Ovary (tissue), 9 donors: ENCODE results near the gene RPGR. TPM values are rescaled to one million over a fixed set of nuclear protein-coding genes. Genes with fewer than 3 reads are reported as not detected.

Experiments used
- DNase-seq, 5 donors: peaks; one replicate each; pipeline ENCODE4 v3.0.0-alpha.2; 2019 to 2020
- H3K27ac ChIP-seq, 2 donors: fragments of 200-600 bp; one replicate each; pipeline versions ENCODE4 v1.5.1 to v1.8.0; 2019 to 2022
- H3K27me3 ChIP-seq: fragments of 200-600 bp; one replicate; pipeline ENCODE4 v1.8.0; 2022
- H3K36me3 ChIP-seq: fragments of 200-600 bp; sonication (generic); one replicate; pipeline ENCODE4 v1.5.1; 2019
- H3K4me1 ChIP-seq: one replicate; pipeline ENCODE4 v1.8.1; 2013; ENCODE audit warnings: mild to moderate bottlenecking, moderate library complexity; ENCODE audit not compliant: insufficient read depth
- H3K4me3 ChIP-seq: fragments of 200-600 bp; sonication (generic); one replicate; pipeline ENCODE4 v1.5.1; 2017
- H3K9me3 ChIP-seq, 2 donors: fragments of 200-600 bp in 1 of 2; sonication (generic) in 1 of 2; one replicate each; pipeline versions ENCODE4 v1.5.1 to v1.8.1; 2013 to 2019; ENCODE audit warnings: mild to moderate bottlenecking in 1 of 2, moderate library complexity in 1 of 2
- EP300 ChIP-seq: sonication (generic); formaldehyde crosslinking; IDR thresholded peaks from one replicate; pipeline ENCODE4 v1.6.1; 2017; ENCODE audit warnings: antibody characterized with exemption
- POLR2A ChIP-seq: fragments of 450-650 bp; IDR thresholded peaks from one replicate; pipeline ENCODE4 v1.6.1; 2017; ENCODE audit warnings: antibody characterized with exemption, mild to moderate bottlenecking, moderate library complexity
- WGBS, 3 donors: extraction: QIAGEN DNeasy Blood & Tissue Kit in 1 of 3; methylation state at CpG; one replicate each; pipeline versions ENCODE4 v1.1.5 to v1.1.7; 2013 to 2017; 5-methylcytosine and 5-hydroxymethylcytosine counted together
- intact Hi-C, 4 donors: fragments of 100-400 bp; cut with DNase I; formaldehyde crosslinking; loops; one replicate each; pipeline versions ENCODE4 v1.11.0 to v1.15.1; 2022 to 2023
- polyA plus RNA-seq, 2 donors: library from polyadenylated mRNA; stranded (reverse); fragments of 200-250 nt in 1 of 2; fragments of 350-450 nt in 1 of 2; fragmentation: Illumina TruSeq in 1 of 2; extraction: RNeasy Lipid Tissue Mini Kit (QIAGEN cat#74804) in 1 of 2; gene quantifications; one replicate each; pipeline ENCODE4 v1.2.3, GENCODE V29; 2013 to 2014
- total RNA-seq, 7 donors: library from RNA; depleted of rRNA in 2 of 7; stranded (reverse); fragments of >200 nt in 2 of 7; fragmentation: NEBNext Ultra II Directional in 3 of 7; extraction: Animal tissue kit (Norgen Biotek cat#: 25700) in 3 of 7; gene quantifications; one replicate each; pipeline versions ENCODE4 v1.1.0 to v1.2.4, GENCODE V29; 2016 to 2023
- TF ChIP-seq, protein P1 (sequence below), 3 donors: fragments of 450-650 bp in 2 of 3; fragments of 200-600 bp in 1 of 3; IDR thresholded peaks; one replicate each; pipeline versions ENCODE4 v1.5.1 to v1.8.0; 2016 to 2022; ENCODE audit warnings: antibody characterized with exemption in 3 of 3, mild to moderate bottlenecking in 1 of 3
- donor health status: DM: no; HTN: no; CAD: no; lungs with moderate emphysema.
- donor health status: DM: no; HTN: no; CAD: no.
- donor health status: Bipolar disorder and iron deficiency.
- donor health status: DM: yes; HTN: yes; CAD: no.
- donor health status: DM: no; HTN: no; CAD: no.
- donor health status: DM: yes; HTN: yes; CAD: no.

RPGR gene
- total and polyA plus RNA-seq, 9 donors: 5.4 to 29.6 (median 8.6) TPM

DNA sequence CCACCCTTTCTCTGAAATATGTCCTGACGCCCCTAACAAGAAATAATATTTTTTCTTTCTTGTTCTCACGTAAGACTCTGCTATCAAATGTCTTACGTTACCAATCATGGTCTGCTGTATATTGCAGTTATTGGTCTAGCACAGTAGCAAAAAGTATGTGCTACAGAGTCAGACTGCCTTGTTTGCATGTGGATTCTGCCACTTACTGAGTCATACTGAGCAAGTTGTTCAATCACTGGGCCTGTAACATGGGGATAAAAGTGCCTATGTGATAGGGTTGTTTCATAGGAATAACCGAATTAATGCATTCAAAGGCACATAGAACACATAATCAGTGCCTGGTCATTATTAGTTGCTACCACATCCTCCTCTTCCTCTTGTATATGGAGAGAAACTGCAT is 14.1 kb downstream of the RPGR start:
- H3K36me3 ChIP-seq: no peaks in the 10 kb centered on the region
- TF ChIP-seq EP300 (no peak), POLR2A (no peak)
- TF ChIP-seq, protein P1, sequence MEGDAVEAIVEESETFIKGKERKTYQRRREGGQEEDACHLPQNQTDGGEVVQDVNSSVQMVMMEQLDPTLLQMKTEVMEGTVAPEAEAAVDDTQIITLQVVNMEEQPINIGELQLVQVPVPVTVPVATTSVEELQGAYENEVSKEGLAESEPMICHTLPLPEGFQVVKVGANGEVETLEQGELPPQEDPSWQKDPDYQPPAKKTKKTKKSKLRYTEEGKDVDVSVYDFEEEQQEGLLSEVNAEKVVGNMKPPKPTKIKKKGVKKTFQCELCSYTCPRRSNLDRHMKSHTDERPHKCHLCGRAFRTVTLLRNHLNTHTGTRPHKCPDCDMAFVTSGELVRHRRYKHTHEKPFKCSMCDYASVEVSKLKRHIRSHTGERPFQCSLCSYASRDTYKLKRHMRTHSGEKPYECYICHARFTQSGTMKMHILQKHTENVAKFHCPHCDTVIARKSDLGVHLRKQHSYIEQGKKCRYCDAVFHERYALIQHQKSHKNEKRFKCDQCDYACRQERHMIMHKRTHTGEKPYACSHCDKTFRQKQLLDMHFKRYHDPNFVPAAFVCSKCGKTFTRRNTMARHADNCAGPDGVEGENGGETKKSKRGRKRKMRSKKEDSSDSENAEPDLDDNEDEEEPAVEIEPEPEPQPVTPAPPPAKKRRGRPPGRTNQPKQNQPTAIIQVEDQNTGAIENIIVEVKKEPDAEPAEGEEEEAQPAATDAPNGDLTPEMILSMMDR (IDR thresholded peaks at IDR 0.05): no peak
- no peaks in the 10 kb centered on the region for H3K9me3 ChIP-seq
- no peak for DNase-seq
- no peak overlapping the region for H3K4me3 ChIP-seq
- H3K27ac ChIP-seq: no peak overlapping the region
- no peaks in the 10 kb centered on the region for H3K27me3 ChIP-seq
- 80 to 82% (median 81%) methylated on average over 4 of the region's 4 CpGs for WGBS, 3 donors
- H3K4me1 ChIP-seq: no peaks in the 10 kb centered on the region
- intact Hi-C loops: no loop called here

DNA sequence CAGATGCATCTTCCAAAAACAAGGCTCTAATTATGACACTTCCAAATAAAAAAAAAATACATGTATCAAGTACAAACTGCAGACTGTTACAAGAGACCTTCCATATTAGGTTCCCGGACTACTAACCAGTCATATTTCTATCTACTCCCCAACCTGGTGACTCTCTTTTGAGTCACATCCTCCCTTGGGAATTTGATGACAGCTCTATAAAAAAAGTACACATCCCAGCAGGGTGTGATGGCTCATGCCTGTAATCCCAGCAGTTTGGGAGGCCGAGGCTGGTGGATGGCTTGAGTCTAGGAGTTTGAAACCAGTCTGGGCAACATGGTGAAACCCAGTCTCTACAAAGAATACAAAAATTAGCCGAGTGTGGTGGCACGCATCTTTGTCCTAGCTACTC is 14.9 kb downstream of the RPGR start:
- intact Hi-C loops: no loop called here
- Histone ChIP-seq H3K27ac (no peak overlapping the region), H3K4me1 (no peaks in the 10 kb centered on the region), H3K27me3 (no peaks in the 10 kb centered on the region), H3K36me3 (no peaks in the 10 kb centered on the region), H3K4me3 (no peak overlapping the region), H3K9me3 (no peaks in the 10 kb centered on the region)
- 76 to 92% (median 76%) methylated on average over 4 of the region's 4 CpGs for WGBS, 3 donors
- no peak for TF ChIP-seq POLR2A
- TF ChIP-seq, protein P1 (IDR thresholded peaks at IDR 0.05): no peak
- TF ChIP-seq EP300: no peak
- no peak for DNase-seq

DNA sequence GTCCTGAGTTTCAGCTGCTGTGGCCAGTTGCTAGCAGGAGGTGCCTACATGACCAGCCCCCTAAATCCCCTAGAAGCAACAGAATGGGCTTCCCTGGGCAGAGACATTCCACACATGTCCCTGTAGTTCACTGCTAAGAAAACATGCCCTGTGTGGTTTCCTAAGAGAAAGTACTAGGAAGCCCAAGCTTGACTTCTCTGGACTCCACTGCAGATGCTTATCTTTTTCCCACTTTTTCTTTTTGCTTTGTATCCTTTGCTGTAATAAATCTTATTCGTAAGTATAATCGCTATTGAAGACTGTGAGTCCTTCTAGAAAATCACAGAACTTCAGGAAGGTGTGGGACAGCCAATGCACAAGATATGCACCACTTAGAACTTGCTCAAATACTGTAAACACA is 15.6 kb downstream of the RPGR start:
- Histone ChIP-seq H3K4me1 (no peaks in the 10 kb centered on the region), H3K36me3 (no peaks in the 10 kb centered on the region), H3K27ac (no peak overlapping the region), H3K9me3 (no peaks in the 10 kb centered on the region), H3K27me3 (no peaks in the 10 kb centered on the region), H3K4me3 (no peak overlapping the region)
- DNase-seq: no peak
- TF ChIP-seq, protein P1 (IDR thresholded peaks at IDR 0.05): no peak
- TF ChIP-seq POLR2A (no peak), EP300 (no peak)
- intact Hi-C loops: no loop called here
- 64 to 79% (median 72%) methylated on average over 2 of the region's 2 CpGs for WGBS, 3 donors

DNA sequence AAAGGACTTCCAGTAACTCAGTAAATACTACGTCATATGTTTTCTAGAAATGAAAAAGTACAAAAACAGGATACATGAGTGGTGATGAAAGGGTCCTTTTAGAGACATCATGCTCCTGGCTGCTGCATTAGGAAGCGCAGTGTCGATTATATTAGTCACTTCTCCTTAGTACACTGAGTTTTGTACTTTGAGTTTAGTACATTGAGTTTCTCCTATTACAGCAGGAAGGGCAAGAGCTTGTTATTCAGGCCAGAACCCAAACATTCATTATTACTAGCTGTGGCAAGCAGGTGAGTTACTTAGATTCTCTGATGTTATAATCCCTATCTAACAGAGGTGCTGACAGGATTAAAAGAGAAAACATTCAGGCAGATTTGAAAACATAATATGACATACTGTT is 21.3 kb downstream of the RPGR start:
- DNase-seq: no peak
- Histone ChIP-seq H3K4me3 (no peak overlapping the region), H3K4me1 (no peaks in the 10 kb centered on the region), H3K36me3 (no peaks in the 10 kb centered on the region), H3K27me3 (no peaks in the 10 kb centered on the region), H3K9me3 (no peaks in the 10 kb centered on the region), H3K27ac (no peak overlapping the region)
- 56 to 62% (median 61%) methylated on average over 3 of the region's 3 CpGs for WGBS, 3 donors
- intact Hi-C loops: no loop called here
- TF ChIP-seq, protein P1 (IDR thresholded peaks at IDR 0.05): no peak
- TF ChIP-seq POLR2A (no peak), EP300 (no peak)

DNA sequence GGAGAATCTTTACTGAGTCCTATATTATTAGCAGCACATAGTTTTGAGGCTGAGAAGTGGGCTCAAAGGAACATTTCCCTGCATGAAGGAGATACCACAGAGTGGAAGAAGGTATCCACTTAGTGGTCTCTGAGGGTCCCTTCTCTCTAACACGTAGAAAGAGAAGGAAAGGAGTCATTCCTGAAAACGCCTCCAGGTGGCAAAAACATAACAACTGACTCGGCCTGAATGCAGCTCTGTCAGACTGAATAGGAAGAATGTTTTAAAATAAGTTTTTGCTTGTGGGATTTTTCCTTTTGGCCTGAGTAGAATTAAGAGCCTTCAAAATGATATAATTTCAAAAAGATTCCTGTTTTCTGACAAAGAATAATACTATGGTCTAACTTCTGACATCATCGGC is 23.3 kb downstream of the RPGR start:
- H3K4me1 ChIP-seq: no peaks in the 10 kb centered on the region
- H3K27me3 ChIP-seq: no peaks in the 10 kb centered on the region
- no peaks in the 10 kb centered on the region for H3K36me3 ChIP-seq
- H3K4me3 ChIP-seq: no peak overlapping the region
- TF ChIP-seq, protein P1 (IDR thresholded peaks at IDR 0.05): no peak
- TF ChIP-seq EP300 (no peak), POLR2A (no peak)
- intact Hi-C loops: no loop called here
- 27 to 32% (median 30%) methylated on average over 4 of the region's 4 CpGs for WGBS, 3 donors
- no peak for DNase-seq
- no peak overlapping the region for H3K27ac ChIP-seq
- H3K9me3 ChIP-seq: no peaks in the 10 kb centered on the region
